Stimulated activated naive CD8-positive, alpha-beta T cell treated with anti-CD3 and anti-CD28 coated beads, Interleukin-15, amount 100 ng/mL, for 72 hours (primary cell): Measurements from ENCODE around the gene TMEM120B.

Experiments
- ATAC-seq: fragments of 150-1000 bp; cut with Tn5 transposase; 2 replicates; pipeline ENCODE4 v1.10.0; 2021; ENCODE audit warnings: mild to moderate bottlenecking, moderate library complexity
- DNase-seq, 2 donors: peaks; one replicate each; pipeline ENCODE4 v3.0.0; 2021 to 2022
- H3K27ac Mint-ChIP-seq, 2 donors: one replicate each; pipeline ENCODE4 v1.8.0; 2022; ENCODE audit warnings: mild to moderate bottlenecking in 2 of 2, mixed read lengths in 2 of 2, moderate library complexity in 2 of 2
- H3K27me3 Mint-ChIP-seq: one replicate; pipeline ENCODE4 v1.8.0; 2022; ENCODE audit warnings: mixed read lengths
- H3K4me1 Mint-ChIP-seq: one replicate; pipeline ENCODE4 v1.8.0; 2022; ENCODE audit warnings: mild to moderate bottlenecking, mixed read lengths
- H3K4me3 Mint-ChIP-seq, 2 donors: one replicate each; pipeline ENCODE4 v1.8.0; 2022; ENCODE audit warnings: mild to moderate bottlenecking in 2 of 2, mixed read lengths in 2 of 2, moderate library complexity in 1 of 2
- H3K9me3 Mint-ChIP-seq, 2 donors: one replicate each; pipeline ENCODE4 v1.8.0; 2022; ENCODE audit warnings: mixed read lengths in 2 of 2

TMEM120B gene

GRCh38 chr12:121770813-121771625, 58.5 kb downstream of the TMEM120B start:
- Mint-ChIP-seq H3K4me3 (no peak overlapping the region), H3K4me1 (peaks cover 17% of the 10 kb centered on the region), H3K27me3 (no peaks in the 10 kb centered on the region), H3K27ac (no peak overlapping the region), H3K9me3 (no peaks in the 10 kb centered on the region)
- ATAC-seq (no peak), DNase-seq (no peak)

GRCh38 chr12:121773011-121773777, 60.6 kb downstream of the TMEM120B start:
- Mint-ChIP-seq H3K27ac (no peak overlapping the region), H3K4me3 (no peak overlapping the region), H3K27me3 (no peaks in the 10 kb centered on the region), H3K9me3 (no peaks in the 10 kb centered on the region), H3K4me1 (peaks cover 17% of the 10 kb centered on the region)
- DNase-seq: peak; percentile 80 to 85
- ATAC-seq: peak; percentile 86

- H3K9me3 Mint-ChIP-seq: no peaks in the 10 kb centered on the region
- no peak for DNase-seq
- no peak overlapping the region for H3K27ac Mint-ChIP-seq
- H3K27me3 Mint-ChIP-seq: no peaks in the 10 kb centered on the region
- H3K4me3 Mint-ChIP-seq: no peak overlapping the region
- peak; percentile 1 for ATAC-seq
- H3K4me1 Mint-ChIP-seq: peaks cover 30% of the 10 kb centered on the region
Measured at GRCh38 chr12:121774968-121775474, 62.5 kb downstream of the TMEM120B start.

GRCh38 chr12:121775501-121775900, 62.9 kb downstream of the TMEM120B start:
- DNase-seq: no peak
- H3K9me3 Mint-ChIP-seq: no peaks in the 10 kb centered on the region

GRCh38 chr12:121776190-121777098, 63.9 kb downstream of the TMEM120B start:
- Mint-ChIP-seq H3K9me3 (no peaks in the 10 kb centered on the region), H3K4me1 (peaks cover 42% of the 10 kb centered on the region), H3K27ac (peak overlapping the region; percentile 25 to 93), H3K4me3 (no peak overlapping the region), H3K27me3 (no peaks in the 10 kb centered on the region)
- peak; percentile 74 for ATAC-seq
- DNase-seq: peak; percentile 85 to 87

More at GRCh38 chr12:121775501-121775900, 62.9 kb downstream of the TMEM120B start:
- Mint-ChIP-seq H3K4me1 (peaks cover 33% of the 10 kb centered on the region), H3K27ac (peak overlapping the region in 1 of 2 donors; percentile 27), H3K27me3 (no peaks in the 10 kb centered on the region), H3K4me3 (no peak overlapping the region)
- ATAC-seq: no peak

DNA sequence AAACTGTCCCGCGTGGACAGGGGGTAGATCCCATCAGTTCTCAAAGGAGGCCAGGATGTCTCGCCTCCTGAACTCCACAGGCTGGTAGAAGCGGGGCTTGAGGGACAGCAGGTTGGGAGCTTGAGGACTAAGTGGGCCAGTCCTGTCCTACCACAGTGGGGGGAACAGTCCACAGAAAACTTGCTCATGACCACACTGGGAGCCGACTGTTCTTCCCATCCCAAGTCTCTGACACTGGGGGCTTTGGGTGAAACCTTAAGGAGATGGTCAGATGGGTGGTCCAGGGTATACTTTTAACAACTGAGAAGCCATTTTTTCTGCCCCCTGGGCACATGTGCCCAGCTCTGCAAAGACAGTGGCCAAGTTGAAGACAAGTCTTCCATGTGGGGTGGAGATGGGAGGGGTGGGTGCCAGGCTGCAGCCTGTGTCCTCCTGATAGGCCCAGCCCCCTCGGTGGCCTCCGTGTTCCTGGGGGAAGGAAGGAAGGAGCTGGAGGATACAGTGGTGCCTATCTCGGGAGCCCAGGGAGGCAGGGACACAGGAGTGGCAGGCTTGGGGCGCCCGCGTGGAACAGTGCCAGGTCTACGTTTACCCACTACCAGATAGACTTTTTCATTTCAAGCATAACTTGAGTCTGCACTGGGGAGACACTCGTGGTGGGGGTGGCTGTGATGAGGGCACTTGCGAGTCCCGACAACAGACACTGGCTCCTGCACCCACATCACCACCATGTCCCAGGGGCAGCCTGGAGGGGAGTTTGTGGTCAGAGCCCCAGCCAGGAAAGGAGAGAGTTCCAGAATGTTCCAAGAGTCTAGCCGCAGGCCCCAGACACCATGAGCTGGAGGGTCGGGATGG, 66.2 kb downstream of the TMEM120B start:
- DNase-seq (no peak), ATAC-seq (no peak)
- Mint-ChIP-seq H3K27me3 (no peaks in the 10 kb centered on the region), H3K4me3 (no peak overlapping the region), H3K27ac (peak overlapping the region; percentile 23 to 61), H3K4me1 (peaks cover 55% of the 10 kb centered on the region), H3K9me3 (no peaks in the 10 kb centered on the region)

- H3K9me3 Mint-ChIP-seq: no peaks in the 10 kb centered on the region
- H3K4me3 Mint-ChIP-seq: no peak overlapping the region
- no peak for DNase-seq
- ATAC-seq: no peak
- no peaks in the 10 kb centered on the region for H3K27me3 Mint-ChIP-seq
- H3K4me1 Mint-ChIP-seq: peaks cover 62% of the 10 kb centered on the region
- peak overlapping the region in 1 of 2 donors; percentile 80 for H3K27ac Mint-ChIP-seq
Measured at GRCh38 chr12:121779422-121779895, 66.9 kb downstream of the TMEM120B start.

DNA sequence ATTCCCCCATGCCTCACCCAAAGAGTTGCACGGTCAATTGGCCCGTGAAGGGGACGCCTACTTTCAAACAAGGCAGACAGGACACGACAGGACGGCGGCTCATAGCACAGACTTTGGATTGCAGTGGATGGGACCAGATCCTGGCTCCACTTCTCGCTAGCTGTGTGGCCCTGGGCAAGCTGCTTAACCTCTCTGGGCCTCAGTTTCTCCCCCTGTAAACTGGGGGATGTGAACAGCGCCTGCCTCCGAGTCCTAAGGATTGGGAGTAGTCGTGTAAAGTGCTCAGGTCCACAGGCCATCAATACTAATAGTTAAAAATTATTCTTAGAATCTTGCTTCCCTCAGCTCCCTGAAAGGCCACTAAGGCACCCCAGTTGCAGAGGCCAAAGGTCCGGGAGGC, 67.9 kb downstream of the TMEM120B start:
- Mint-ChIP-seq H3K4me1 (peaks cover 72% of the 10 kb centered on the region), H3K27me3 (no peaks in the 10 kb centered on the region), H3K4me3 (no peak overlapping the region), H3K27ac (no peak overlapping the region), H3K9me3 (no peaks in the 10 kb centered on the region)
- ATAC-seq: no peak
- DNase-seq: no peak

GRCh38 chr12:121781484-121781997, 69.0 kb downstream of the TMEM120B start:
- peak; percentile 8 for ATAC-seq
- Mint-ChIP-seq H3K4me1 (peaks cover 76% of the 10 kb centered on the region), H3K4me3 (peak overlapping the region; percentile 81)

GRCh38 chr12:121781998-121782979, 69.7 kb downstream of the TMEM120B start:
- ATAC-seq (peak; percentile 91), DNase-seq (peak; percentile 52 to 77)
- H3K27me3 Mint-ChIP-seq: no peaks in the 10 kb centered on the region
- peak overlapping the region; percentile 91 to 94 for H3K27ac Mint-ChIP-seq
- H3K9me3 Mint-ChIP-seq: no peaks in the 10 kb centered on the region
- H3K4me3 Mint-ChIP-seq: peak overlapping the region; percentile 81
- H3K4me1 Mint-ChIP-seq: peaks cover 83% of the 10 kb centered on the region

More at GRCh38 chr12:121781484-121781997, 69.0 kb downstream of the TMEM120B start:
- Mint-ChIP-seq H3K9me3 (no peaks in the 10 kb centered on the region), H3K27me3 (no peaks in the 10 kb centered on the region), H3K27ac (peak overlapping the region; percentile 91 to 94)
- DNase-seq: no peak

DNA sequence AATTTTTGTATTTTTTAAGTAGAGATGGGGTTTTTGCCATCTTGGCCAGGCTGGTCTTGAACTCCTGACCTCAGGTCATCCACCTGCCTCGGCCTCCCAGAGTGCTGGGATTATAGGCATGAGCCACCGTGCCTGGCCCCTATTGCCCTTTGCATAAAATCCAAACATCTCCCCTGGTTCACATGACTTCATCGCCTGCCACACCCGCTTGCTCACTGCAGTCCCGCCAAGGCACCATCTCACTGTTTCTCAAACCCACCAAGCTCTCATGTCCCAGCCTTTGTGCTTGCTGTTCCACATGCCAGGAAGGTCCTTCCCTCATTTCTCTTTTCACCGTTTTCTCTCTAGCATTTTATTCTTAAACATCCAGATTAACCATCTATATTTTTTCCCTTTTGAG, 71.2 kb downstream of the TMEM120B start:
- ATAC-seq: no peak
- no peak for DNase-seq
- no peaks in the 10 kb centered on the region for H3K27me3 Mint-ChIP-seq
- H3K27ac Mint-ChIP-seq: no peak overlapping the region
- peak overlapping the region; percentile 7 to 24 for H3K4me3 Mint-ChIP-seq
- H3K9me3 Mint-ChIP-seq: no peaks in the 10 kb centered on the region
- peaks cover 91% of the 10 kb centered on the region for H3K4me1 Mint-ChIP-seq

DNA sequence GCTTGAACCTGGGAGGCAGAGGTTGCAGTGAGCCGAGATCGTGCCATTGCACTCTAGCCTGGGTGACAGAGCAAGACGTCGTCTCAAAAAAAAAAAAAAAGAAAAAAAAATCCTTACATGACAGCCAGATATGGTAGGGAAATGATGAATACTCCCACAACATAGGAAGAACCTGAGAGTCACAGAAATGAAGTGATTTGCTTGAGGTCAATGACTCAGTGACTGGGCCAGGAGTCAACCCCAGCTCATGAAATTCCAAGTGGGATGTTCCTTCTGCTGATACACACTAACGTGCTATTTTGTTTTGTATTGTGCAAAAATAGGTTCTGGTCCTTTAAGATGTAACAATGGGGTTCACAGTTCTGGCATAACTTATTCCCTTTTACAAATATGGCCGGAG, 71.9 kb downstream of the TMEM120B start:
- no peaks in the 10 kb centered on the region for H3K9me3 Mint-ChIP-seq
- ATAC-seq (no peak), DNase-seq (no peak)
- peak overlapping the region; percentile 69 to 78 for H3K4me3 Mint-ChIP-seq
- no peaks in the 10 kb centered on the region for H3K27me3 Mint-ChIP-seq
- H3K27ac Mint-ChIP-seq: peak overlapping the region in 1 of 2 donors; percentile 87
- peaks cover 91% of the 10 kb centered on the region for H3K4me1 Mint-ChIP-seq

GRCh38 chr12:121786440-121786825, 73.9 kb downstream of the TMEM120B start:
- Mint-ChIP-seq H3K4me3 (peak overlapping the region; percentile 63 to 91), H3K4me1 (peaks cover 98% of the 10 kb centered on the region), H3K9me3 (no peaks in the 10 kb centered on the region), H3K27ac (peak overlapping the region; percentile 70 to 90), H3K27me3 (no peaks in the 10 kb centered on the region)
- ATAC-seq: no peak
- no peak for DNase-seq
